Osteoblast (primary cell): ENCODE results near the gene ADAMTS10. TPM values are rescaled to one million over a fixed set of nuclear protein-coding genes. Genes with fewer than 3 reads are reported as not detected.

Experiments used
- DNase-seq: peaks from one replicate; pipeline ENCODE4 v3.0.0; 2011; ENCODE audit warnings: low spot score, mixed read lengths; ENCODE audit not compliant: insufficient read length; ENCODE audit errors: missing footprints
- H2AFZ ChIP-seq: 2 replicates; pipeline ENCODE4 v1.6.0; 2011; ENCODE audit warnings: mild to moderate bottlenecking, low read length
- H3K27ac ChIP-seq: 2 replicates; pipeline ENCODE4 v1.5.1; 2011; ENCODE audit warnings: mild to moderate bottlenecking, low read depth, low read length, moderate library complexity
- H3K27me3 ChIP-seq: 2 replicates; pipeline ENCODE4 v1.6.0; 2012; ENCODE audit warnings: mild to moderate bottlenecking, control low read depth, inconsistent platforms, low read length, moderate library complexity; ENCODE audit not compliant: insufficient read depth
- H3K36me3 ChIP-seq: 2 replicates; pipeline ENCODE4 v1.5.1; 2011; ENCODE audit warnings: mild to moderate bottlenecking, low read length, control low read depth, moderate library complexity; ENCODE audit not compliant: insufficient read depth
- H3K4me1 ChIP-seq: 2 replicates; pipeline ENCODE4 v1.5.1; 2011; ENCODE audit warnings: mild to moderate bottlenecking, low read length, control low read depth, moderate library complexity; ENCODE audit not compliant: insufficient read depth
- H3K4me2 ChIP-seq: 2 replicates; pipeline ENCODE4 v1.6.0; 2011; ENCODE audit warnings: mild to moderate bottlenecking, low read length; ENCODE audit not compliant: insufficient read depth
- H3K4me3 ChIP-seq: fragments of 200-600 bp; sonication (generic); 3 replicates; pipeline ENCODE4 v1.5.1; 2012; ENCODE audit warnings: mild to moderate bottlenecking, low read length, inconsistent platforms; ENCODE audit not compliant: insufficient read depth
- H3K79me2 ChIP-seq: 2 replicates; pipeline ENCODE4 v1.6.0; 2012; ENCODE audit warnings: mild to moderate bottlenecking, low read length, control low read depth, inconsistent platforms; ENCODE audit not compliant: insufficient read depth
- H3K9me3 ChIP-seq: 2 replicates; pipeline ENCODE4 v1.5.1; 2011; ENCODE audit warnings: low read depth, low read length, control low read depth
- H4K20me1 ChIP-seq: 2 replicates; pipeline ENCODE4 v1.6.0; 2012; ENCODE audit warnings: mild to moderate bottlenecking, low read length, control low read depth; ENCODE audit not compliant: insufficient read depth
- total RNA-seq: library from RNA; depleted of rRNA; stranded (reverse); fragments of >200 nt; gene quantifications from 2 replicates; pipeline ENCODE4 v1.2.3, GENCODE V29; 2012
- TF ChIP-seq, protein P1 (sequence below): IDR thresholded peaks from 2 replicates; pipeline ENCODE4 v1.5.1; 2011; ENCODE audit warnings: mild to moderate bottlenecking, low read depth, low read length, moderate library complexity; ENCODE audit errors: extremely low read depth

Gene ADAMTS10
- total RNA-seq, 1 donor, result 49.6 TPM

DNA sequence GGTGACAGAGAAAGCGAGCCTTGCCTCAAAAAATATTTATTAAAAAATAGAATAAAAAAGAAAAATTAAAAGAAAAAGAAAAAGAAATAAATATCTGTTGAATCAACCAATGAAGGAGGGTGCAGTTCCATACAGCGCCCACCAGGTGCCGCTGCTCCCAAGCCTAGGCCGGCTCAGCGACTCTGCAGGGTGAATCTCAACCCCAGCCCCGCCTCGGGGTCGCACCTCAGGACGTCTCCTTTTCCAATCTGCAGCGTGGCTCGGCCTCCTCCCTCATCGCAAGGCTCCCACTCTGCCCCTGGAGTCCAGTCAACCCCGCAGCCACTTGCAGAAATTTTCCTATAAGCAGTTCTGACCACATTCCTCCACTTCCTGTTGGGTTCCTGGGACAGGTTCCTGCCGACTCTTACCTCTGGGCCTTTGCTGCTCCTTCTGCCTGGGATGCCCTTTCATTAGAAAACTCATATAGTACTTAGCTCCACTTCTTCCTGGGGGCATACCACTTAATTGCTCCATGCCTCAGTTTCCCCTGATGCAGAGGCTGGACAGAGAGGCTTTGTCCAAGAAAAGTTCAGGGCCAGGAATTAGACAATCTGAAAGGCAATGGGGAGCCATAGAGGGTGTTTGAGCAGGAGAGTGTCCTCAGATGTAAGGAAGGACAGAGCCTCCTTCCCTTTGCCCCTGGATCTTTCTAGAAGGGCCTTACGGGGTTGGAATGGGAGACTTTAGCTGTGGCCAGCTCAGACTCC, 44.2 kb upstream of the ADAMTS10 start:
- Histone ChIP-seq H3K4me1 (no peaks in the 10 kb centered on the region), H3K27me3 (peaks cover 4% of the 10 kb centered on the region), H3K36me3 (no peaks in the 10 kb centered on the region), H2AFZ (peak overlapping the region; percentile 62), H3K79me2 (no peaks in the 10 kb centered on the region), H3K9me3 (no peaks in the 10 kb centered on the region), H4K20me1 (no peaks in the 10 kb centered on the region), H3K4me2 (peak overlapping the region; percentile 74), H3K27ac (no peak overlapping the region), H3K4me3 (peak overlapping the region; percentile 37)
- TF ChIP-seq, protein P1, sequence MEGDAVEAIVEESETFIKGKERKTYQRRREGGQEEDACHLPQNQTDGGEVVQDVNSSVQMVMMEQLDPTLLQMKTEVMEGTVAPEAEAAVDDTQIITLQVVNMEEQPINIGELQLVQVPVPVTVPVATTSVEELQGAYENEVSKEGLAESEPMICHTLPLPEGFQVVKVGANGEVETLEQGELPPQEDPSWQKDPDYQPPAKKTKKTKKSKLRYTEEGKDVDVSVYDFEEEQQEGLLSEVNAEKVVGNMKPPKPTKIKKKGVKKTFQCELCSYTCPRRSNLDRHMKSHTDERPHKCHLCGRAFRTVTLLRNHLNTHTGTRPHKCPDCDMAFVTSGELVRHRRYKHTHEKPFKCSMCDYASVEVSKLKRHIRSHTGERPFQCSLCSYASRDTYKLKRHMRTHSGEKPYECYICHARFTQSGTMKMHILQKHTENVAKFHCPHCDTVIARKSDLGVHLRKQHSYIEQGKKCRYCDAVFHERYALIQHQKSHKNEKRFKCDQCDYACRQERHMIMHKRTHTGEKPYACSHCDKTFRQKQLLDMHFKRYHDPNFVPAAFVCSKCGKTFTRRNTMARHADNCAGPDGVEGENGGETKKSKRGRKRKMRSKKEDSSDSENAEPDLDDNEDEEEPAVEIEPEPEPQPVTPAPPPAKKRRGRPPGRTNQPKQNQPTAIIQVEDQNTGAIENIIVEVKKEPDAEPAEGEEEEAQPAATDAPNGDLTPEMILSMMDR, result peak; percentile 85
- DNase-seq, result peak; percentile 91

DNA sequence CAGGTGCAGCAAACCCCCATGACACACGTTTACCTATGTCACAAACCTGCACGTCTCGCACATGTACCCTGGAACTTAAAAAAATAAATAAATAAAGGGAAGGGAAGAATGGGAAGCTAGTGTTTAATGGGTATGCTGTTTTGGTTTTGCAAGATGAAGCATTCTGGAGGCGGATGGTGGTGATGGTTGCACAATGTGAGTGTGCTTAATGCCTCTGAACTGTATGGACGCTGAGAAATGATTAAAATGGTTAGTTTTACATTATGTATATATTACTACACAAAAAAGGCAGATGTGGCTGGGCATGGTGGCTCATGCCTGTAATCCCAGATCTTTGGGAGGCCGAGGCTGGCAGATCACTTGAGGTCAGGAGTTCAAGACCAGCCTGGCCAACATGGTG, 37.7 kb upstream of the ADAMTS10 start:
- Histone ChIP-seq H3K27ac (no peak overlapping the region), H3K9me3 (no peaks in the 10 kb centered on the region), H4K20me1 (no peaks in the 10 kb centered on the region), H3K27me3 (peaks cover 4% of the 10 kb centered on the region), H2AFZ (no peak overlapping the region), H3K79me2 (no peaks in the 10 kb centered on the region), H3K4me2 (no peak overlapping the region), H3K4me3 (no peak overlapping the region), H3K36me3 (no peaks in the 10 kb centered on the region), H3K4me1 (no peaks in the 10 kb centered on the region)
- no peak for DNase-seq
- TF ChIP-seq, protein P1, result no peak

DNA sequence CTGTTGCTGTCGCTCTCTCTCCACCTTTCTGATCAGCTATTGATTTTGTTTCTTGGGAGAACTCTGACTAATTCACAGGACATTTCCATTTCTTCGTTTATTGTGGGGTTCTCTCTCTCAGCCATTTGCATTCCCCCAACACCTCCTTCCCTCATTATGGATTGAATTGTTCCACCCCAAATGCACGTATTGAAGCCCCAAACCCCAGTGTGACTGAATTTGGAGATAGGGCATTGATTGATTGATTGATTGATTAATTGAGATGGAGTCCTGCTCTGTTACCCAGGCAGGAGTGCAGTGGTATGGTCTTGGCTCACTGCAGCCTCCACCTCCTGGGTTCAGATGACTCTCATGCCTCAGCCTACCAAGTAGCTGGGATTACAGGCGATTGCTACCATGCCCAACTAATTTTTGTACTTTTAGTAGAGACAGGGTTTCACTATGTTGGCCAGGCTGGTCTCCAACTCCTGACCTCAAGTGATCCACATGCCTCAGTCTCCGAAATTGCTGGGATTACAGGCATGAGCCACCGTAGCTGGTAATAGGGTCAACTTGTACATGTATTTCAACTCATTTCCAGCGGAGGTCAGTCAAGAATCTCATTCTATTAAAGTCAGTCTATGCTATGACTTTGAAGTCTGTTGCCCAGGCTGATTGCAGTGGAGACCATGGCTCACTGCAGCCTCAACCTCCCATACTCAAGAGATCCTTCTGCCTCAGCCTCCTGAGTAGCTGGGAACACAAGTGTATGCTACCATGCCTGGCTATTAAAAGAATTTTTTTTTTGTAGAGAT, 33.5 kb upstream of the ADAMTS10 start:
- H3K4me2 ChIP-seq, result no peak overlapping the region
- TF ChIP-seq, protein P1, result no peak
- peaks cover 5% of the 10 kb centered on the region for H3K27me3 ChIP-seq
- H2AFZ ChIP-seq, result no peak overlapping the region
- H3K9me3 ChIP-seq, result peaks cover 3% of the 10 kb centered on the region
- H3K4me3 ChIP-seq, result no peak overlapping the region
- H3K36me3 ChIP-seq, result no peaks in the 10 kb centered on the region
- DNase-seq, result no peak
- no peak overlapping the region for H3K27ac ChIP-seq
- H3K79me2 ChIP-seq, result no peaks in the 10 kb centered on the region
- H4K20me1 ChIP-seq, result no peaks in the 10 kb centered on the region
- H3K4me1 ChIP-seq, result no peaks in the 10 kb centered on the region

DNA sequence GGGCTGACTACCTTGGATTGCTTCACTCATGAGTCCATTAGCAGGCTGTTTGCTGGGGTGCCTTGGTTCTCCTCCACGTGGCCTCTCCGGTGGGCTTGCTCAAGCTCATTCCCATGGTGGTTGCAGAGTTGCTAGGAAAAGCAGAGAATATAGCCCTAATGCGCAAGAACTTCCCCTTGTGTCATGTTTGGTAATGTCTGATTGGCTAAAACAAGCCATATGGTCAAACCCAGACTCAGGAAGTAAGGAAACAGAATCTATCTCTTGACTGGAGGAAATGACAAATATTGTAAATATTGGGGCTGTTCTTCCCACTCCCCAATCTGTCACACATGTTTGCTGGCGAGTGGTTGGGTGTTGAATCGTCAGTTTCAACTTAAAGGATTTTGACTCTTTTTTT, 32.0 kb upstream of the ADAMTS10 start:
- Histone ChIP-seq H4K20me1 (no peaks in the 10 kb centered on the region), H3K36me3 (no peaks in the 10 kb centered on the region), H3K27ac (no peak overlapping the region), H3K27me3 (peaks cover 5% of the 10 kb centered on the region), H3K79me2 (no peaks in the 10 kb centered on the region), H3K4me2 (no peak overlapping the region), H3K9me3 (peaks cover 3% of the 10 kb centered on the region), H3K4me1 (peaks cover 4% of the 10 kb centered on the region), H2AFZ (no peak overlapping the region), H3K4me3 (no peak overlapping the region)
- no peak for DNase-seq
- TF ChIP-seq, protein P1, result no peak
